GM18909 (cell line): ENCODE data around the gene KLF11.

Experiments used
- ATAC-seq: cut with Tn5 transposase; IDR thresholded peaks from one replicate; pipeline ENCODE4 v1.9.1; 2021; ENCODE audit warnings: mild to moderate bottlenecking; ENCODE audit not compliant: unreplicated experiment, poor library complexity

KLF11 gene

GRCh38 chr2:10039658-10040410, 3.5 kb upstream of the KLF11 start:
- no peak for ATAC-seq

GRCh38 chr2:10041711-10042110, 1.6 kb upstream of the KLF11 start:
- no peak for ATAC-seq

- ATAC-seq, result no peak
These were observed 819 bp upstream of the KLF11 start for GRCh38 chr2:10042301-10043161.

GRCh38 chr2:10043906-10044601, 704 bp downstream of the KLF11 start:
- peak; percentile 58 for ATAC-seq

GRCh38 chr2:10045561-10046355, 2.4 kb downstream of the KLF11 start:
- ATAC-seq, result no peak

GRCh38 chr2:10046931-10047330, 3.6 kb downstream of the KLF11 start:
- ATAC-seq, result no peak

GRCh38 chr2:10047616-10048500, 4.5 kb downstream of the KLF11 start:
- ATAC-seq, result no peak

- ATAC-seq, result no peak
These were observed 5.3 kb downstream of the KLF11 start for GRCh38 chr2:10048501-10049171.

GRCh38 chr2:10052216-10052615, 8.9 kb downstream of the KLF11 start:
- ATAC-seq, result no peak

GRCh38 chr2:10053351-10053750, 10.0 kb downstream of the KLF11 start:
- ATAC-seq, result no peak

- ATAC-seq, result no peak
These were observed 11.1 kb downstream of the KLF11 start for GRCh38 chr2:10054424-10054823.

GRCh38 chr2:10054976-10055375, 11.6 kb downstream of the KLF11 start:
- ATAC-seq, result no peak

- ATAC-seq, result no peak
These were observed 13.1 kb downstream of the KLF11 start for GRCh38 chr2:10056439-10056838.

- no peak for ATAC-seq
These were observed 14.1 kb downstream of the KLF11 start for GRCh38 chr2:10057231-10058107.

GRCh38 chr2:10058251-10059015, 15.1 kb downstream of the KLF11 start:
- ATAC-seq, result no peak

GRCh38 chr2:10059016-10059351, 15.6 kb downstream of the KLF11 start:
- ATAC-seq, result no peak
